GM12878 (cell line): ENCODE data around the gene DNAJB8. TPM values are rescaled to one million over a fixed set of nuclear protein-coding genes. Genes with fewer than 3 reads are reported as not detected.

Experiments used
- ATAC-seq: fragments of 200-7000 bp; cut with Tn5 transposase; 3 replicates; pipeline ENCODE4 v1.9.1; 2020; ENCODE audit warnings: mild to moderate bottlenecking, moderate library complexity
- BruUV-seq: library from RNA; stranded (reverse); fragments of 400-500 nt; replicated peaks from 2 replicates; lab custom pipeline; 2021; lab: Mats Ljungman, UMichigan
- CTCF ChIA-PET: fragments of 300-600 bp; sonication (Branson Sonifier 250); formaldehyde crosslinking; extraction: SDS; loops from one replicate; lab custom pipeline; 2021; ENCODE audit warnings: inconsistent platforms; lab: Yijun Ruan, JAX
- POLR2A ChIA-PET: fragments of 350-600 bp; formaldehyde crosslinking; extraction: SDS; loops from one replicate; lab custom pipeline; 2021; ENCODE audit warnings: inconsistent platforms; lab: Charles Lee
- RAD21 ChIA-PET: fragments of 300-600 bp; sonication (Branson Sonifier 250); formaldehyde crosslinking; loops from one replicate; lab custom pipeline; 2023; ENCODE audit warnings: antibody characterized with exemption; ENCODE audit not compliant: unreplicated experiment; lab: Charles Lee
- SMC1A ChIA-PET: fragments of 300-600 bp; sonication (Branson Sonifier 250); formaldehyde crosslinking; loops from one replicate; lab custom pipeline; 2023; ENCODE audit not compliant: unreplicated experiment, uncharacterized antibody; lab: Charles Lee
- DNase-seq: peaks from one replicate; pipeline ENCODE4 v3.0.0-alpha.2; 2011; ENCODE audit warnings: low read depth, low spot score
- FAIRE-seq: peaks from 3 replicates; lab custom pipeline; 2011; peaks lifted over from hg19 to GRCh38; lab: Jason Lieb, UNC
- H2AFZ ChIP-seq: 2 replicates; pipeline ENCODE4 v1.6.0; 2011; ENCODE audit warnings: low read depth, low read length, control low read depth; ENCODE audit not compliant: control insufficient read depth
- H3K27ac ChIP-seq: 2 replicates; pipeline ENCODE4 v1.5.1; 2011; ENCODE audit warnings: control low read depth; ENCODE audit not compliant: control insufficient read depth, insufficient read depth
- H3K27me3 ChIP-seq, 2 experiments: replicated peaks in 1 of 2; 2 replicates each; pipeline versions ENCODE4 v1.6.0 to v1.6.1; 2011; ENCODE audit warnings: low read length in 1 of 2; ENCODE audit not compliant: control insufficient read depth in 2 of 2, insufficient read depth in 2 of 2
- H3K36me3 ChIP-seq, 2 experiments: 2 replicates each; pipeline ENCODE4 v1.5.1; 2011; ENCODE audit warnings: low read length in 1 of 2; ENCODE audit not compliant: control insufficient read depth in 2 of 2, insufficient read depth in 2 of 2
- H3K4me1 ChIP-seq: 2 replicates; pipeline ENCODE4 v1.6.1; 2011; ENCODE audit warnings: mild to moderate bottlenecking, low read length, moderate library complexity, mixed read lengths; ENCODE audit not compliant: control insufficient read depth, insufficient read depth
- H3K4me2 ChIP-seq: 2 replicates; pipeline ENCODE4 v1.6.0; 2011; ENCODE audit warnings: control low read depth; ENCODE audit not compliant: control insufficient read depth, insufficient read depth
- H3K4me3 ChIP-seq: fragments of 200-600 bp; sonication (generic); 2 replicates; pipeline ENCODE4 v1.5.1; 2016
- H3K79me2 ChIP-seq: 2 replicates; pipeline ENCODE4 v1.6.0; 2011; ENCODE audit warnings: low read length; ENCODE audit not compliant: control insufficient read depth, insufficient read depth
- H3K9ac ChIP-seq: 2 replicates; pipeline ENCODE4 v1.8.0; 2011; ENCODE audit warnings: low read length, control low read depth, mixed read lengths; ENCODE audit not compliant: control insufficient read depth, insufficient read depth
- H3K9me3 ChIP-seq: replicated peaks from 3 replicates; pipeline ENCODE4 v1.5.1; 2011; ENCODE audit warnings: mild to moderate bottlenecking, low read length; ENCODE audit not compliant: control insufficient read depth, insufficient read depth
- H4K20me1 ChIP-seq: 2 replicates; pipeline ENCODE4 v1.6.0; 2011; ENCODE audit not compliant: control insufficient read depth, insufficient read depth
- ESRRA ChIP-seq: IDR thresholded peaks from 2 replicates; pipeline ENCODE4 v1.6.1; 2012; ENCODE audit warnings: mild to moderate bottlenecking, low read length, improper control_type of control experiment
- JUND ChIP-seq: IDR thresholded peaks from 2 replicates; pipeline ENCODE4 v1.6.1; 2012; ENCODE audit warnings: low read depth, mild to moderate bottlenecking, low read length, improper control_type of control experiment, moderate library complexity
- NFYB ChIP-seq: IDR thresholded peaks from 2 replicates; pipeline ENCODE4 v1.6.1; 2011; ENCODE audit warnings: low read depth, mild to moderate bottlenecking, low read length, improper control_type of control experiment, moderate library complexity; ENCODE audit not compliant: insufficient read depth
- PAX8 ChIP-seq: fragments of 450-650 bp; IDR thresholded peaks from 2 replicates; pipeline ENCODE4 v1.6.1; 2017; ENCODE audit warnings: mild to moderate bottlenecking, moderate library complexity
- SP1 ChIP-seq: IDR thresholded peaks from one replicate; pipeline ENCODE4 v1.6.1; 2011; ENCODE audit warnings: low read depth, low read length
- WGBS: methylation state at CpG from one replicate; pipeline ENCODE4 v1.1.6; 2016; ENCODE audit warnings: low lambda C conversion rate; ENCODE audit not compliant: insufficient replicate concordance, insufficient coverage; ENCODE audit errors: missing lambda C conversion rate; 5-methylcytosine and 5-hydroxymethylcytosine counted together
- in situ Hi-C: fragments of 300-500 bp; cut with MboI; formaldehyde crosslinking; loops from 9 replicates; pipeline ENCODE4 v1.14.3; 2018; ENCODE audit warnings: mixed read lengths
- intact Hi-C: fragments of 100-400 bp; cut with micrococcal nuclease; formaldehyde crosslinking; loops from one replicate; pipeline ENCODE4 v1.14.2; 2022; ENCODE audit not compliant: unreplicated experiment
- polyA plus RNA-seq, 11 experiments: library from polyadenylated mRNA; depleted of rRNA in 4 of 11; unstranded in 6 of 11; stranded (reverse) in 5 of 11; fragments of >200 nt; fragmentation: Nextera tagmentation in 4 of 11; fragmentation: Illumina TruSeq in 1 of 11; extraction: Ambion mirVana in 4 of 11; extraction: Trizol in 1 of 11; gene quantifications; 1 replicate in 1 of 11; 2 replicates in 10 of 11; pipeline versions ENCODE4 v1.2.1 to v1.2.3, GENCODE V29; 2011 to 2016; ENCODE audit warnings: inconsistent platforms in 2 of 11, missing spikeins in 2 of 11, low read depth in 1 of 11
- total RNA-seq, 4 experiments: library from RNA; depleted of rRNA in 3 of 4; stranded (reverse); fragments of >200 nt in 3 of 4; fragmentation: Illumina TruSeq in 1 of 4; extraction: Trizol in 1 of 4; gene quantifications; 2 replicates each; pipeline versions ENCODE4 v1.2.1 to v1.2.3, GENCODE V29; 2013 to 2021
- TF ChIP-seq, protein P1 (sequence below): fragments of 450-650 bp; IDR thresholded peaks from 2 replicates; pipeline ENCODE4 v1.6.1; 2016; ENCODE audit warnings: mild to moderate bottlenecking
- TF ChIP-seq, protein P2 (sequence below): IDR thresholded peaks from 2 replicates; pipeline ENCODE4 v1.6.1; 2012; ENCODE audit warnings: low read length, inconsistent platforms
- TF ChIP-seq, protein P3 (sequence below), 3 experiments: IDR thresholded peaks in 2 of 3; conservative IDR thresholded peaks in 1 of 3; 2 replicates each; pipeline ENCODE4 v1.5.1; 2011; ENCODE audit warnings: low read depth in 3 of 3, low read length in 3 of 3, mild to moderate bottlenecking in 3 of 3, control low read depth in 2 of 3, moderate library complexity in 2 of 3, inconsistent platforms in 1 of 3, mixed read lengths in 1 of 3; ENCODE audit not compliant: control insufficient read depth in 2 of 3, insufficient read depth in 1 of 3; ENCODE audit errors: extremely low read depth in 1 of 3
- TF ChIP-seq, protein P4 (sequence below): IDR thresholded peaks from 2 replicates; pipeline ENCODE4 v1.6.1; 2011; ENCODE audit warnings: low read depth, low read length, improper control_type of control experiment, borderline replicate concordance
- TF ChIP-seq, protein P5 (sequence below): fragments of 450-650 bp; IDR thresholded peaks from 2 replicates; pipeline ENCODE4 v1.6.1; 2017; ENCODE audit warnings: antibody characterized with exemption, mild to moderate bottlenecking, moderate library complexity
- TF ChIP-seq, protein P6 (sequence below): IDR thresholded peaks from 2 replicates; pipeline ENCODE4 v1.6.1; 2012; ENCODE audit warnings: mild to moderate bottlenecking, low read depth, low read length

DNAJB8 gene
- total and polyA plus RNA-seq, 10 of the 15 experiments (the other 5 are each of a cell fraction or from before 2014, with no cell fraction given): not detected

DNA sequence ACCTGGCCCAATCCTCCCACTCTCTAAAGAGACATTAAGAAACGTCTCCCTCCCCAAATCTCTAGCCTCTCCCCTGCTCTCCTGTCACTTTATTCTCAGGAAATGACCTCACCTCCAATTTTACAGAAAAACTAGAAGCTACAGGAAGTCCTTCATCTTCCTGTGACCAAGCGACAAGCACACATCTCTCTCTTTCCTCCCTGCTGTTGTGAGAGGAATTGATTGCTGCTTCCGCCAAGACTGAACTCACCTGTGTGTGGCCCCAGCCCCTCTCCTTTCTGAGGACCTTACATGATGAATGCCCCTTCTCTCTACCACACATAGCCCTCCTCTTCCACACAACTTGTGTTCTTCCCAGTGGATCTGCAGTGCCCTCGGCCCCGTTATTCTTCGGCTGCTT, 18.2 kb downstream of the DNAJB8 start:
- POLR2A ChIA-PET: no interaction called here
- Histone ChIP-seq H3K9ac (no peak overlapping the region), H3K27me3 (peaks cover 0 to 2% of the 10 kb centered on the region in 2 experiments; a peak in 1 of 4 replicates), H3K36me3 (no peaks in the 10 kb centered on the region), H3K4me2 (no peak overlapping the region), H2AFZ (0 out of 2 replicates have a peak overlapping the region, but pooled peaks have one; percentile 8), H3K27ac (no peak overlapping the region), H3K79me2 (no peaks in the 10 kb centered on the region), H4K20me1 (no peaks in the 10 kb centered on the region), H3K9me3 (no peaks in the 10 kb centered on the region; the same call in 2 of the 3 replicates), H3K4me3 (no peak overlapping the region), H3K4me1 (peaks cover 12% of the 10 kb centered on the region)
- CTCF ChIA-PET: no interaction called here
- no peak for FAIRE-seq
- DNase-seq: no peak
- intact Hi-C loops (no loop called here), in situ Hi-C loops (no loop called here)
- RAD21 ChIA-PET: no interaction called here
- ATAC-seq: no peak
- BruUV-seq: no TSS peak
- WGBS: 70% methylated on average over 6 of the region's 6 CpGs
- SMC1A ChIA-PET: no interaction called here
- TF ChIP-seq, protein P1, sequence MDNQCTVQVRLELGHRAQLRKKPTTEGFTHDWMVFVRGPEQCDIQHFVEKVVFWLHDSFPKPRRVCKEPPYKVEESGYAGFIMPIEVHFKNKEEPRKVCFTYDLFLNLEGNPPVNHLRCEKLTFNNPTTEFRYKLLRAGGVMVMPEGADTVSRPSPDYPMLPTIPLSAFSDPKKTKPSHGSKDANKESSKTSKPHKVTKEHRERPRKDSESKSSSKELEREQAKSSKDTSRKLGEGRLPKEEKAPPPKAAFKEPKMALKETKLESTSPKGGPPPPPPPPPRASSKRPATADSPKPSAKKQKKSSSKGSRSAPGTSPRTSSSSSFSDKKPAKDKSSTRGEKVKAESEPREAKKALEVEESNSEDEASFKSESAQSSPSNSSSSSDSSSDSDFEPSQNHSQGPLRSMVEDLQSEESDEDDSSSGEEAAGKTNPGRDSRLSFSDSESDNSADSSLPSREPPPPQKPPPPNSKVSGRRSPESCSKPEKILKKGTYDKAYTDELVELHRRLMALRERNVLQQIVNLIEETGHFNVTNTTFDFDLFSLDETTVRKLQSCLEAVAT: no peak
- TF ChIP-seq ESRRA (no peak), SP1 (no peak), NFYB (no peak), JUND (no peak), PAX8 (no peak)
- TF ChIP-seq, protein P2, sequence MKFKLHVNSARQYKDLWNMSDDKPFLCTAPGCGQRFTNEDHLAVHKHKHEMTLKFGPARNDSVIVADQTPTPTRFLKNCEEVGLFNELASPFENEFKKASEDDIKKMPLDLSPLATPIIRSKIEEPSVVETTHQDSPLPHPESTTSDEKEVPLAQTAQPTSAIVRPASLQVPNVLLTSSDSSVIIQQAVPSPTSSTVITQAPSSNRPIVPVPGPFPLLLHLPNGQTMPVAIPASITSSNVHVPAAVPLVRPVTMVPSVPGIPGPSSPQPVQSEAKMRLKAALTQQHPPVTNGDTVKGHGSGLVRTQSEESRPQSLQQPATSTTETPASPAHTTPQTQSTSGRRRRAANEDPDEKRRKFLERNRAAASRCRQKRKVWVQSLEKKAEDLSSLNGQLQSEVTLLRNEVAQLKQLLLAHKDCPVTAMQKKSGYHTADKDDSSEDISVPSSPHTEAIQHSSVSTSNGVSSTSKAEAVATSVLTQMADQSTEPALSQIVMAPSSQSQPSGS: no peak
- TF ChIP-seq, protein P3, sequence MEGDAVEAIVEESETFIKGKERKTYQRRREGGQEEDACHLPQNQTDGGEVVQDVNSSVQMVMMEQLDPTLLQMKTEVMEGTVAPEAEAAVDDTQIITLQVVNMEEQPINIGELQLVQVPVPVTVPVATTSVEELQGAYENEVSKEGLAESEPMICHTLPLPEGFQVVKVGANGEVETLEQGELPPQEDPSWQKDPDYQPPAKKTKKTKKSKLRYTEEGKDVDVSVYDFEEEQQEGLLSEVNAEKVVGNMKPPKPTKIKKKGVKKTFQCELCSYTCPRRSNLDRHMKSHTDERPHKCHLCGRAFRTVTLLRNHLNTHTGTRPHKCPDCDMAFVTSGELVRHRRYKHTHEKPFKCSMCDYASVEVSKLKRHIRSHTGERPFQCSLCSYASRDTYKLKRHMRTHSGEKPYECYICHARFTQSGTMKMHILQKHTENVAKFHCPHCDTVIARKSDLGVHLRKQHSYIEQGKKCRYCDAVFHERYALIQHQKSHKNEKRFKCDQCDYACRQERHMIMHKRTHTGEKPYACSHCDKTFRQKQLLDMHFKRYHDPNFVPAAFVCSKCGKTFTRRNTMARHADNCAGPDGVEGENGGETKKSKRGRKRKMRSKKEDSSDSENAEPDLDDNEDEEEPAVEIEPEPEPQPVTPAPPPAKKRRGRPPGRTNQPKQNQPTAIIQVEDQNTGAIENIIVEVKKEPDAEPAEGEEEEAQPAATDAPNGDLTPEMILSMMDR (IDR thresholded peaks at IDR 0.05 in 2 of 3, conservative IDR thresholded peaks at IDR 0.05 in 1 of 3; ENCODE audit: control insufficient read depth in 2 of 3, extremely low read depth in 1 of 3, insufficient read depth in 1 of 3, low read depth in 3 of 3, low read length in 3 of 3): no peak
- TF ChIP-seq, protein P4, sequence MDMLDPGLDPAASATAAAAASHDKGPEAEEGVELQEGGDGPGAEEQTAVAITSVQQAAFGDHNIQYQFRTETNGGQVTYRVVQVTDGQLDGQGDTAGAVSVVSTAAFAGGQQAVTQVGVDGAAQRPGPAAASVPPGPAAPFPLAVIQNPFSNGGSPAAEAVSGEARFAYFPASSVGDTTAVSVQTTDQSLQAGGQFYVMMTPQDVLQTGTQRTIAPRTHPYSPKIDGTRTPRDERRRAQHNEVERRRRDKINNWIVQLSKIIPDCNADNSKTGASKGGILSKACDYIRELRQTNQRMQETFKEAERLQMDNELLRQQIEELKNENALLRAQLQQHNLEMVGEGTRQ: no peak
- TF ChIP-seq, protein P5, sequence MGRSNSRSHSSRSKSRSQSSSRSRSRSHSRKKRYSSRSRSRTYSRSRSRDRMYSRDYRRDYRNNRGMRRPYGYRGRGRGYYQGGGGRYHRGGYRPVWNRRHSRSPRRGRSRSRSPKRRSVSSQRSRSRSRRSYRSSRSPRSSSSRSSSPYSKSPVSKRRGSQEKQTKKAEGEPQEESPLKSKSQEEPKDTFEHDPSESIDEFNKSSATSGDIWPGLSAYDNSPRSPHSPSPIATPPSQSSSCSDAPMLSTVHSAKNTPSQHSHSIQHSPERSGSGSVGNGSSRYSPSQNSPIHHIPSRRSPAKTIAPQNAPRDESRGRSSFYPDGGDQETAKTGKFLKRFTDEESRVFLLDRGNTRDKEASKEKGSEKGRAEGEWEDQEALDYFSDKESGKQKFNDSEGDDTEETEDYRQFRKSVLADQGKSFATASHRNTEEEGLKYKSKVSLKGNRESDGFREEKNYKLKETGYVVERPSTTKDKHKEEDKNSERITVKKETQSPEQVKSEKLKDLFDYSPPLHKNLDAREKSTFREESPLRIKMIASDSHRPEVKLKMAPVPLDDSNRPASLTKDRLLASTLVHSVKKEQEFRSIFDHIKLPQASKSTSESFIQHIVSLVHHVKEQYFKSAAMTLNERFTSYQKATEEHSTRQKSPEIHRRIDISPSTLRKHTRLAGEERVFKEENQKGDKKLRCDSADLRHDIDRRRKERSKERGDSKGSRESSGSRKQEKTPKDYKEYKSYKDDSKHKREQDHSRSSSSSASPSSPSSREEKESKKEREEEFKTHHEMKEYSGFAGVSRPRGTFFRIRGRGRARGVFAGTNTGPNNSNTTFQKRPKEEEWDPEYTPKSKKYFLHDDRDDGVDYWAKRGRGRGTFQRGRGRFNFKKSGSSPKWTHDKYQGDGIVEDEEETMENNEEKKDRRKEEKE: no peak
- TF ChIP-seq, protein P6, sequence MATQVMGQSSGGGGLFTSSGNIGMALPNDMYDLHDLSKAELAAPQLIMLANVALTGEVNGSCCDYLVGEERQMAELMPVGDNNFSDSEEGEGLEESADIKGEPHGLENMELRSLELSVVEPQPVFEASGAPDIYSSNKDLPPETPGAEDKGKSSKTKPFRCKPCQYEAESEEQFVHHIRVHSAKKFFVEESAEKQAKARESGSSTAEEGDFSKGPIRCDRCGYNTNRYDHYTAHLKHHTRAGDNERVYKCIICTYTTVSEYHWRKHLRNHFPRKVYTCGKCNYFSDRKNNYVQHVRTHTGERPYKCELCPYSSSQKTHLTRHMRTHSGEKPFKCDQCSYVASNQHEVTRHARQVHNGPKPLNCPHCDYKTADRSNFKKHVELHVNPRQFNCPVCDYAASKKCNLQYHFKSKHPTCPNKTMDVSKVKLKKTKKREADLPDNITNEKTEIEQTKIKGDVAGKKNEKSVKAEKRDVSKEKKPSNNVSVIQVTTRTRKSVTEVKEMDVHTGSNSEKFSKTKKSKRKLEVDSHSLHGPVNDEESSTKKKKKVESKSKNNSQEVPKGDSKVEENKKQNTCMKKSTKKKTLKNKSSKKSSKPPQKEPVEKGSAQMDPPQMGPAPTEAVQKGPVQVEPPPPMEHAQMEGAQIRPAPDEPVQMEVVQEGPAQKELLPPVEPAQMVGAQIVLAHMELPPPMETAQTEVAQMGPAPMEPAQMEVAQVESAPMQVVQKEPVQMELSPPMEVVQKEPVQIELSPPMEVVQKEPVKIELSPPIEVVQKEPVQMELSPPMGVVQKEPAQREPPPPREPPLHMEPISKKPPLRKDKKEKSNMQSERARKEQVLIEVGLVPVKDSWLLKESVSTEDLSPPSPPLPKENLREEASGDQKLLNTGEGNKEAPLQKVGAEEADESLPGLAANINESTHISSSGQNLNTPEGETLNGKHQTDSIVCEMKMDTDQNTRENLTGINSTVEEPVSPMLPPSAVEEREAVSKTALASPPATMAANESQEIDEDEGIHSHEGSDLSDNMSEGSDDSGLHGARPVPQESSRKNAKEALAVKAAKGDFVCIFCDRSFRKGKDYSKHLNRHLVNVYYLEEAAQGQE: no peak
